Epithelial cell of proximal tubule (primary cell): ENCODE measurements around the gene ISLR2. TPM values are rescaled to one million over a fixed set of nuclear protein-coding genes. Genes with fewer than 3 reads are reported as not detected.

Experiments used
- DNase-seq: peaks from one replicate; pipeline ENCODE4 v3.0.0-alpha.2; 2011; ENCODE audit warnings: low read depth
- H3K4me3 ChIP-seq: 2 replicates; pipeline ENCODE4 v1.5.1; 2011; ENCODE audit warnings: low read depth, mild to moderate bottlenecking, low read length
- total RNA-seq: library from RNA; depleted of rRNA; stranded (reverse); fragments of >200 nt; gene quantifications from 2 replicates; pipeline ENCODE4 v1.2.3, GENCODE V29; 2015
- TF ChIP-seq, protein P1 (sequence below): conservative IDR thresholded peaks from 2 replicates; pipeline ENCODE4 v1.5.1; 2012; ENCODE audit warnings: low read depth, mild to moderate bottlenecking, low read length

The ISLR2 gene
- total RNA-seq, 1 donor from 2014 or later: not detected

DNA sequence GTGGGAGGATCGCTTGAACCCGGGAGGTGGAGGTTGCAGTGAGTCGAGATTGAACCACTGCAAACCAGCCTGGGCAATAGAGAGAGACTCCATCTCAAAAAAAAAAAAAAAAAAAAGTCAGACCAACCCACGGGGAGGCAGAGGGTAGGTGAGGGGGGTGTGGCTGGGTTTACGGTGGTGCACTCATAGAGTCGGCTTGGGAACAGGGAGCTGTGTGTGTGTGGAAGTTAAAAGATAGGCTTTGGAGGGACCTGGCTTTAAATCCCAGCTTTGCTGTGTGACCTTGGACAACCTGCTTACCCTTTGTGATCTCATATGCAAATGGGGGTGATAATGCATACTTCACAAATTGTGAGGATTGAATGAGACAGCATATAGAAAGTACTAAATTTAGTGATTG lies 10.0 kb upstream of the ISLR2 start:
- H3K4me3 ChIP-seq: no peak overlapping the region
- TF ChIP-seq, protein P1, sequence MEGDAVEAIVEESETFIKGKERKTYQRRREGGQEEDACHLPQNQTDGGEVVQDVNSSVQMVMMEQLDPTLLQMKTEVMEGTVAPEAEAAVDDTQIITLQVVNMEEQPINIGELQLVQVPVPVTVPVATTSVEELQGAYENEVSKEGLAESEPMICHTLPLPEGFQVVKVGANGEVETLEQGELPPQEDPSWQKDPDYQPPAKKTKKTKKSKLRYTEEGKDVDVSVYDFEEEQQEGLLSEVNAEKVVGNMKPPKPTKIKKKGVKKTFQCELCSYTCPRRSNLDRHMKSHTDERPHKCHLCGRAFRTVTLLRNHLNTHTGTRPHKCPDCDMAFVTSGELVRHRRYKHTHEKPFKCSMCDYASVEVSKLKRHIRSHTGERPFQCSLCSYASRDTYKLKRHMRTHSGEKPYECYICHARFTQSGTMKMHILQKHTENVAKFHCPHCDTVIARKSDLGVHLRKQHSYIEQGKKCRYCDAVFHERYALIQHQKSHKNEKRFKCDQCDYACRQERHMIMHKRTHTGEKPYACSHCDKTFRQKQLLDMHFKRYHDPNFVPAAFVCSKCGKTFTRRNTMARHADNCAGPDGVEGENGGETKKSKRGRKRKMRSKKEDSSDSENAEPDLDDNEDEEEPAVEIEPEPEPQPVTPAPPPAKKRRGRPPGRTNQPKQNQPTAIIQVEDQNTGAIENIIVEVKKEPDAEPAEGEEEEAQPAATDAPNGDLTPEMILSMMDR: no peak
- DNase-seq: no peak

DNA sequence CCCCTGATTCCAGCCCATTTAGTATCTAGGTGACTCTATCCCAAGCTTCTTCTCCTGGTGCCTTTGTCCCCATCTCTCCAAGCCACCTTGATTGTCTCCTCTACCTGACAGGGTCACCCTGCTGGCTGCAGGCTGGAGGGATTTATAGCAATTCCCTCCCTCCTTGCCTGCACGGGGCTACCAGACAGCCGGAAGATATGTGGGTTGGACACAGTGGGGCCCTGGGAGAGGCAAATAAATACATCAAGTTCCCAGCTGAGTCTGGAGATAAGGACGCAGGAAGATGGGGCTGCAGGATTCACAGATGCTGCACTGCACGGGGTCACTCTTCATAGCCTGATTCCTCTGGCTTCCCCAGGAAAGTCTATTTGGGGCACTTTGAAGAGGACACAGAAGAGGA lies 9.3 kb upstream of the ISLR2 start:
- no peak overlapping the region for H3K4me3 ChIP-seq
- TF ChIP-seq, protein P1: no peak
- DNase-seq: no peak

DNA sequence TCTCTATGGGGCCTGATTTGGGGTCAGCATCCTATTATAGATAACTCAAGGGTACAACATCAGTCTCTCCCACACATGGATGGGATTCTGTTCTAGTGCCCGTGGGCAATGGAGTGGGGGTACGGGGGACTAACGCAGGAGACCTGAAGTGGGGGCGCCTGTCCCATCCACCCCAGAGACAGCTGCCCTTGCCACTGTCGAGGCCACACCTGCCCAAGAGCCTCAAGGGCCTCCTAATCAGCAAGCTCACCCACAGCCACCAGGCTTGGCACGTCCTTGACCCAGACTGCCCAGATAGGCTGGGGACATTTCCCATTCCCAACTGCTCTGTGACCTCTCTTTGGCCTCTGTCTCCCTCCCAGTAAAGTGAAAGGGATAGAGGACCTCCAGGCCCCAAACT lies 8.5 kb upstream of the ISLR2 start:
- TF ChIP-seq, protein P1: no peak
- no peak overlapping the region for H3K4me3 ChIP-seq
- no peak for DNase-seq

DNA sequence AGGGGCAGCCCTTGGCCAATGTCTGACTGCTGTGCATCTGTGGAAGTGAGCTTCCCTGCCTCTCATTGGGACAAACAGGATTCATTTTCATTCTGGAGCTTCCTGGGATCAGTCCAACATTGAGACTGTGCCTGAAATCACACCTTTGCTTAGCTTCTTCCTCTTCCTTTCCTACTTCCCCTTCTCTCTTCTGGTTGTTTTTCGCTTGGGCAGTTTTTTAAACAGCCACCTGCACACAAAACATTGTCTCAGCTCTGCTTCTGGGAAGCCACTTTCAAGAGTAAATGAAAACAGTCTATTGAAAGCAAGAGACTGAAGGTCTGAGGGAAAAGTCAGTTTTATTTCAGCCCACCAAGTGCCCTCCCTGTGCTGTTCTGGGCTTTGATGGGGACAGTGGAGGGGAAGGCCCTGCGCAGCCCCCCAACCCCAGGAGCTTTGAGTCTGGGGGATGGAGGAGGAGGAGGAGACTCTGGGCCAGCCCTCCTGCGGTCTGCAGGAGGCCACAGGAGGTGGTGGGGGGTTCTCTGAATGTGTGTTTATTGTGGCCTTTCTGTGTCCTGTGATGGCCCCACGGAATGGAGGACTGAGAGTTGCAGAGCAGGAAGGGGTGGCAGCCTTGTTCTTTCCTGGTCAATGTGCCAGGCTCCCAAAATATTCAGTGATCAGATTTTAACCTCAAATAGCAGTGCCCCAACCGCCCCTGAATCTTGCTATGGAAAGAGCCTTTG lies 7.8 kb upstream of the ISLR2 start:
- DNase-seq: no peak
- TF ChIP-seq, protein P1: no peak
- H3K4me3 ChIP-seq: no peak overlapping the region

DNA sequence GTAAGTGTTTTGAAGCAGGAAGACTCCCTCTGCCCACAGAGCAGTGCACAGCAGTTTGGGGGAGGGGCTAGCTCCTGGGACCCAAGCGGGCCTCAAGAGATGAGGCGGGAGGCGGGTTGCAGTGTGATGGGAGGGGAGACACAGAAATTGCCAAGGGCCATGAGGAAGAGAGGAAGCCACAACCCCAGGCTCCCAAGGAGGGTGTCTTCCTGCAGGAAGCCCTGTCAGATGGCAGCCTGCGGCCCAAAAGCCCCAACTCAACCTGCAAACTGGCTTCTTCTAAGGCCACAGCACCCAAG lies 7.3 kb upstream of the ISLR2 start:
- DNase-seq: no peak
- TF ChIP-seq, protein P1: no peak
- no peak overlapping the region for H3K4me3 ChIP-seq

DNA sequence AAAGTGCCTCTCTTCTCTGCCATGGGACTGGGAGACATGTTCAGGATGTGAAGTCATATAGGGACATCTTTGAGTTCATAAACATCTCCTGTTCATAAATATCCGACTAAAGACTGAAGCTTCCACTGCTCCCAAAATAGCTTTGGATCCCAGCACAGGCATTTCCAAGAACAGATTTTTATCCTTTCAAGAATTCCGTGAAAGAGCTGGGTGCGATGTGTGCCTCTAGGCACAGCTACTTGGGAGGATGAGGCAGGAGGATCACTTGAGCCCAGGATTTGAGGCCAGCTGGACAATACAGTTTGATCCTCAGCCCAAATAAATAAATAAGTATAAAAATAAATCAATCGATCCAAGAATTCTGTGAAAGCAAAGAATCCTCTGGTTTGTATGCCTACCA lies 6.7 kb upstream of the ISLR2 start:
- TF ChIP-seq, protein P1: no peak
- DNase-seq: no peak
- H3K4me3 ChIP-seq: no peak overlapping the region

DNA sequence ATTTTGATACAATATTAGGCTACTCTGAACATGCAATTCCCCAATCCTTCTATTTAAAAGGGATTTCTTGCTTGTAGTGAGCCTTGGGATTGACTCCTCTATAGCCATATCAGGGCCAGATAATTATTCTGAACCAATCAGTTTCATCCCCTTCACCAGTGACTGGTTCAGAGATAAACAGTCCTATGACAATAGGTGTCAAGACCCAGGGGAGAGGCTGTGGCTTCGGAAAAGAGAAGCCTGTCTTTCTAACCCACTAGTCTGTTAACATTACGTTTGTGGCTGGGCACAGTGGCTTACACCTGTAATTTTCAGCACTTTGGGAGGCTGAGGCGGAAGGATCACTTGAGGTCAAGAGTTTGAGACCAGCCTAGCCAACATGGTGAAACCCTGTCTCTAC lies 6.2 kb upstream of the ISLR2 start:
- H3K4me3 ChIP-seq: no peak overlapping the region
- no peak for DNase-seq
- TF ChIP-seq, protein P1: no peak
